ENCODE measurements around the gene SLC26A3. TPM values are rescaled to one million over a fixed set of nuclear protein-coding genes. Genes with fewer than 3 reads are reported as not detected.

The SLC26A3 gene
- not detected in 2 replicates for total RNA-seq

GRCh38 chr7:107803009-107803610 lies at the start of gene SLC26A3:
Gene SLC26A3, minus strand, starts transcription at chr7:107803223. Its CDS starts 8,714 bp downstream, at chr7:107794509.

GRCh38 chr7:107743567-107744344 lies 59.3 kb downstream of the SLC26A3 start, which contains the start of gene CBLL1:
Gene CBLL1, plus strand, starts transcription at chr7:107744142. Its CDS starts 22 bp downstream, at chr7:107744164.

Other genes with a start within 250 kb of the SLC26A3 start
- gene COG5, start 239.3 kb downstream of the SLC26A3 start, total RNA-seq, result 34.9 and 43.4 TPM in 2 replicates
- 6.2 and 10.2 TPM in 2 replicates for gene DUS4L, start 239.3 kb downstream of the SLC26A3 start, total RNA-seq
- 111 and 185 TPM in 2 replicates for gene BCAP29, start 223.0 kb downstream of the SLC26A3 start, total RNA-seq
- 3.5 and 4.9 TPM in 2 replicates for gene SLC26A4, start 142.4 kb downstream of the SLC26A3 start, total RNA-seq
- gene CBLL1, start 59.1 kb downstream of the SLC26A3 start, total RNA-seq, result 35.1 and 38.5 TPM in 2 replicates
- gene DLD, start 88.0 kb upstream of the SLC26A3 start, total RNA-seq, result 43.4 and 73.4 TPM in 2 replicates
- 725 and 949 TPM in 2 replicates for gene LAMB1, start 199.9 kb upstream of the SLC26A3 start, total RNA-seq